HG03575 (cell line): ENCODE data around the gene PPP1R9B.

Source experiments
- ATAC-seq: cut with Tn5 transposase; IDR thresholded peaks from one replicate; pipeline ENCODE4 v1.9.1; 2021; ENCODE audit not compliant: unreplicated experiment, insufficient number of reproducible peaks, low FRiP score; ENCODE audit errors: extremely low read depth

The PPP1R9B gene

GRCh38 chr17:50188921-50189549 lies 38.6 kb upstream of the PPP1R9B start:
- no peak for ATAC-seq

- ATAC-seq, result no peak
Measured at GRCh38 chr17:50188531-50188920, 38.0 kb upstream of the PPP1R9B start.

GRCh38 chr17:50187751-50188530 lies 37.5 kb upstream of the PPP1R9B start:
- ATAC-seq, result no peak

- ATAC-seq, result no peak
Measured at GRCh38 chr17:50187394-50187725, 36.9 kb upstream of the PPP1R9B start.

- no peak for ATAC-seq
Measured at GRCh38 chr17:50186661-50187393, 36.4 kb upstream of the PPP1R9B start.

- ATAC-seq, result no peak
Measured at GRCh38 chr17:50185631-50186471, 35.4 kb upstream of the PPP1R9B start.

GRCh38 chr17:50184611-50185398 lies 34.3 kb upstream of the PPP1R9B start:
- ATAC-seq, result no peak

- no peak for ATAC-seq
Measured at GRCh38 chr17:50184064-50184463, 33.6 kb upstream of the PPP1R9B start.

GRCh38 chr17:50183421-50183994 lies 33.0 kb upstream of the PPP1R9B start:
- no peak for ATAC-seq

- ATAC-seq, result no peak
Measured at GRCh38 chr17:50182783-50183420, 32.4 kb upstream of the PPP1R9B start.

- no peak for ATAC-seq
Measured at GRCh38 chr17:50181591-50182560, 31.4 kb upstream of the PPP1R9B start.

- no peak for ATAC-seq
Measured at GRCh38 chr17:50181144-50181543, 30.7 kb upstream of the PPP1R9B start.

- no peak for ATAC-seq
Measured at GRCh38 chr17:50180620-50181019, 30.1 kb upstream of the PPP1R9B start.

- ATAC-seq, result no peak
Measured at GRCh38 chr17:50180111-50180510, 29.6 kb upstream of the PPP1R9B start.

- no peak for ATAC-seq
Measured at GRCh38 chr17:50177983-50178834, 27.7 kb upstream of the PPP1R9B start.

GRCh38 chr17:50177476-50177875 lies 27.0 kb upstream of the PPP1R9B start:
- ATAC-seq, result no peak
